T-helper 2 cell treated with Interferon-gamma antibody and Interleukin-4, amounts not matched to agents 5 μg/mL and 100 μg/mL, for 36 hours (primary cell): ENCODE measurements around the gene BTF3.
A peak's percentile ranks its signal among the peaks of the same experiment; 100 is the strongest.
"Not testable (repeated sequence)": the region's sequence is repeated elsewhere in the genome, so short reads cannot be mapped to it uniquely, and the experiment has no call there.

Source experiments
- DNase-seq: peaks from one replicate; pipeline ENCODE4 v3.0.0; 2021; ENCODE audit warnings: low spot score
- H3K27ac Mint-ChIP-seq: one replicate; pipeline ENCODE4 v1.8.0; 2021; ENCODE audit warnings: mild to moderate bottlenecking, mixed read lengths
- H3K27me3 Mint-ChIP-seq: one replicate; pipeline ENCODE4 v1.8.0; 2021; ENCODE audit warnings: low read depth, mixed read lengths
- H3K36me3 Mint-ChIP-seq: one replicate; pipeline ENCODE4 v1.8.0; 2021; ENCODE audit warnings: low read depth, mixed read lengths
- H3K4me1 Mint-ChIP-seq: one replicate; pipeline ENCODE4 v1.8.0; 2021; ENCODE audit warnings: low read depth, mixed read lengths
- H3K4me3 Mint-ChIP-seq: one replicate; pipeline ENCODE4 v1.8.0; 2022; ENCODE audit warnings: mild to moderate bottlenecking, moderate library complexity, mixed read lengths
- H3K9me3 Mint-ChIP-seq: one replicate; pipeline ENCODE4 v1.8.0; 2021; ENCODE audit warnings: mixed read lengths

BTF3 gene

GRCh38 chr5:73493421-73493820 is 4.8 kb upstream of the BTF3 start:
- H3K4me3 Mint-ChIP-seq = no peak overlapping the region
- peaks cover 6% of the 10 kb centered on the region for H3K4me1 Mint-ChIP-seq
- no peak overlapping the region for H3K27ac Mint-ChIP-seq
- H3K36me3 Mint-ChIP-seq = peaks cover 2% of the 10 kb centered on the region
- no peak for DNase-seq
- H3K9me3 Mint-ChIP-seq = no peaks in the 10 kb centered on the region
- H3K27me3 Mint-ChIP-seq = peaks cover 33% of the 10 kb centered on the region

DNA sequence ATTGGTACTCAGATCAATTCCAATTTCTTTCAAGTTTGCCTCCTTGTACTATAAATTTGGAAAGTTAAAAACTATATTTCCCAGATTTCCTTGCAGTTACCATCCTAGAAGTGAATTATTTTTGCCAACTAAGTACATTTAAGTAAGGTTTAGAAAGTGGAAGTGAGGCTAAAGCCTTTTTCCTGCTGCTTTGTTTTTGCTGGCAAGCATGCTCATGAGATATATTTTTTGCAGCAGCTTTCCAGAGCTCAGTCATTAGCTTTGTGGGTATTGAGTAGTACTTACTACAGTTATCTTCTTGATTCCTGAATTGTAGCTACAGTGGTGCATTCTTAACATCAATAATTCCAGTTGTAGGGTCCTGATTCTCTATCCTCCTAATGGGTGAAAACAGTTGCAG is 3.5 kb upstream of the BTF3 start:
- no peak for DNase-seq
- Mint-ChIP-seq H3K27ac (no peak overlapping the region), H3K36me3 (peaks cover 10% of the 10 kb centered on the region), H3K4me3 (no peak overlapping the region), H3K27me3 (peaks cover 28% of the 10 kb centered on the region), H3K9me3 (no peaks in the 10 kb centered on the region), H3K4me1 (peaks cover 13% of the 10 kb centered on the region)

DNA sequence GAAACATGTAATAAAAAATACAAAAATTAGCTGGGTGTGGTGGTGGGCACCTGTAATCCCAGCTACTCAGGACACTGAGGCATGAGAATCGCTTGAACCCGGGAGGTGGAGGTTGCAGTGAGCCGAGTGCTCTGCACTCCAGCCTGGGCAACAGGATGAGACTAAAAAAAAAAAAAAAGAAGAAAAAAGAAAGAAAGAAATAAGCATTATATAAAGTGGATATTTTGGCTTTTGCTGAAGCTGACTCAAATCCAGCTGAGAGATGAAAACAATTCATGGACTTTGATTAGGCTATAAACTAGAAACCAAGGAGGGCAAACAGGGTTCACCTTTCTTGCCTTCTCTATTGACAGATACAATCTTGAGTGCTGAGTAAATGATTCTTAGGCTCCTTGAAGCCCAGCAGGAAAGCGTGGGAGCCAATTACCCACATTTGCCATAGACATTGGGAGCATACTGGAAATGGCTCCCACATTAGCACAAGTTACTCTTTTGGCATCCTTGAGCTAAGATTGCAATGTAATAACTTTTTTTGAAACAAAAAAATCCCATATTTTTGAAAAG is 2.4 kb upstream of the BTF3 start:
- DNase-seq = no peak
- H3K9me3 Mint-ChIP-seq = no peaks in the 10 kb centered on the region
- no peak overlapping the region for H3K4me3 Mint-ChIP-seq
- peaks cover 20% of the 10 kb centered on the region for H3K36me3 Mint-ChIP-seq
- H3K27me3 Mint-ChIP-seq = peaks cover 28% of the 10 kb centered on the region
- H3K4me1 Mint-ChIP-seq = peaks cover 19% of the 10 kb centered on the region
- H3K27ac Mint-ChIP-seq = no peak overlapping the region

DNA sequence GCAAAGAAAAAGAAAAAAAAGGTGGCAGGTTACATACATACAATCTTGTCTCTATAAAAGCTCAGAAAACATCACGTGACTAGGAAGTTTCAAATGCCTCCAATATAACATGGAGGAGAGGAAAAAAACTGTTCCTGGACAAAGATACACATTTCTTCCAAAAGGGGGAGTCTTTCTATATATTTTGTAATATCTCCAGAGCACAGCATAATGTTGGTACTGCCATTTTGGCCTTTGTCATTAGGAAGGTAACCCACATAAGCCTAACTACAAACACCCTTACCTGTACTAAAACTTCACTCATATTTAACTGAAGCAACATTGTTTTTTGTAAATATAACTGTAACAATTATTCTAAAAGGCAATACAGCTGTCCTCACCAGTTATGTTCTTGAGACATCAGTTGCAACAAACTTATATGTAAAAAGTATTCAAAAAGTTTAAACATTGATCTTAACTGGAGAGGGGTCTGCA is 1.2 kb upstream of the BTF3 start:
- H3K27me3 Mint-ChIP-seq = peaks cover 22% of the 10 kb centered on the region
- H3K9me3 Mint-ChIP-seq = no peaks in the 10 kb centered on the region
- peak overlapping the region; percentile 99 for H3K4me3 Mint-ChIP-seq
- no peak overlapping the region for H3K27ac Mint-ChIP-seq
- no peak for DNase-seq
- H3K4me1 Mint-ChIP-seq = peaks cover 26% of the 10 kb centered on the region
- peaks cover 27% of the 10 kb centered on the region for H3K36me3 Mint-ChIP-seq

DNA sequence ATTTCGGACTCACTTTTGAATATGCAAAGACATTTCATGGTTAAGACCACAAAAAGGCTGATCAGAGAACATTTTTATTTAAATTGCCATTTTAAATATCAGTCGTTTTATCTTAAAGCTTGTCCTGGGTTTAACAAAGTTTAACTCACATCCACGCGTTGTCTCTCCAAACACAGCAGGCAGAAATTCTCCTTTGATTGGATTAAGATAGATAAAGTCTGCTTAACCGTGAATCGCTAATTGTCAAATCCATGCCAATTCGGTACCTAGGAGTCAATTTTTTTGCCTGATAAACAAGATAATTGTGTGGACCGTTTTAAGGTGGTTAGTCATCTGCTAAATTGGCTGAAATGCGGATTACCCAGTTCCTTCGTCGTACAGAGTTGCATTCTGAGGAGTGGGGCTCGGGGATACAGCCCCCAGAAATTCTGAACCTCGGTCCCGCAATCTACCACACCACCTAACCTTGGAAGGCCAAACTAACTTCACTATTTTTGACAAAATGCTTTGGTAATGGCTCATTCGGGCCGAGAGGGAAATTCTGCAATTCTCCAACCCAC is 665 bp upstream of the BTF3 start:
- Mint-ChIP-seq H3K9me3 (no peaks in the 10 kb centered on the region), H3K36me3 (peaks cover 32% of the 10 kb centered on the region)

GRCh38 chr5:73499187-73499586 is 945 bp downstream of the BTF3 start:
- Mint-ChIP-seq H3K9me3 (no peaks in the 10 kb centered on the region), H3K4me1 (peaks cover 31% of the 10 kb centered on the region), H3K4me3 (peak overlapping the region; percentile 99), H3K27ac (peak overlapping the region; percentile 100), H3K27me3 (peaks cover 8% of the 10 kb centered on the region), H3K36me3 (peaks cover 45% of the 10 kb centered on the region)
- DNase-seq = no peak

More for the DNA sequence above, 665 bp upstream of the BTF3 start:
- H3K27me3 Mint-ChIP-seq = peaks cover 20% of the 10 kb centered on the region
- H3K4me1 Mint-ChIP-seq = peaks cover 31% of the 10 kb centered on the region
- DNase-seq = no peak
- peak overlapping the region; percentile 99 for H3K4me3 Mint-ChIP-seq
- H3K27ac Mint-ChIP-seq = peak overlapping the region; percentile 100

DNA sequence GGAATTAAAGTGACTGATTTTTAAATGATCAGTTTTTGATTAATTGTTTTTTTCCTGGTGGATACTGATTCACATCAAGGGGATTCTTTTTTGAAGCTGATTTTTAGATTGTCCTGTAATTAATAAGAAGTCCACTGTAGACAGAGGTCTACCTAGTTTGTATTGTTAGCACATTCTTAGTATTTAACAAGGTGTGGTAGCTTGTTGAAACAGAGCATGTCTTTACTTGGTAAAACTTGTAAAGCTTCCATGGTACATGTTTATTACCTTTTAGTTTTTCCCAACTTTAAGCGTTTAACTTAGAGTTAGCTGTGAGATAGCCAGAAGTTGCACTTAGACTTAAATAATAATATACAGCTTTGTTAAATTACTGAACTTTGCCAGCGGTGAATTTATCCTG is 1.5 kb downstream of the BTF3 start:
- Mint-ChIP-seq H3K4me1 (peaks cover 31% of the 10 kb centered on the region), H3K36me3 (peaks cover 51% of the 10 kb centered on the region), H3K27me3 (peaks cover 6% of the 10 kb centered on the region), H3K9me3 (no peaks in the 10 kb centered on the region), H3K4me3 (peak overlapping the region; percentile 99), H3K27ac (peak overlapping the region; percentile 100)
- DNase-seq = no peak

DNA sequence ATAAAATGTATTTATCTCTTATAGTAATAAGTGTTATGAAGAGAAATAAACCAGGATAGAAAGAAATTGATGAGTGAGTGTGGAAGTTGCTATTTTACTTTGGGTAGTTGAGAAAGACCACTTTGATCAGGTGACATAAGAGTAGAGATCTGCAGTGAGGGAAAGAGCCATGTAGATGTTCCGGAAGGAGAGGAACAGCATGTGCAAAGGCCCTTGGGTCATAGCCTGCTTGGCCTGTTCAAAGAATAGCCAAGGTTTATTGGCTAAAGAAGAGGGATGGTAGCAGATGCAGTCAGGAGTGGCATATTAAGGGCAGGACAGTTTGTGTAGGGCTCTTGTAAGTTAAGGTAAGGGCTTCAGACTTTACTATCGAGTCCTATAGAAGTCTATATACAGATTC is 3.2 kb downstream of the BTF3 start:
- Mint-ChIP-seq H3K27ac (no peak overlapping the region), H3K4me1 (peaks cover 31% of the 10 kb centered on the region), H3K36me3 (peaks cover 60% of the 10 kb centered on the region), H3K4me3 (peak overlapping the region; percentile 3), H3K9me3 (no peaks in the 10 kb centered on the region), H3K27me3 (no peaks in the 10 kb centered on the region)
- no peak for DNase-seq

GRCh38 chr5:73506459-73506955 is 8.3 kb downstream of the BTF3 start:
- Mint-ChIP-seq H3K27ac (no peak overlapping the region), H3K9me3 (no peaks in the 10 kb centered on the region), H3K4me1 (peaks cover 6% of the 10 kb centered on the region), H3K27me3 (no peaks in the 10 kb centered on the region), H3K4me3 (no peak overlapping the region), H3K36me3 (peaks cover 34% of the 10 kb centered on the region)
- DNase-seq = no peak

GRCh38 chr5:73507062-73507461 is 8.8 kb downstream of the BTF3 start:
- Mint-ChIP-seq H3K27ac (no peak overlapping the region), H3K27me3 (no peaks in the 10 kb centered on the region), H3K4me3 (no peak overlapping the region), H3K4me1 (peaks cover 5% of the 10 kb centered on the region), H3K9me3 (no peaks in the 10 kb centered on the region), H3K36me3 (peaks cover 33% of the 10 kb centered on the region)
- DNase-seq = no peak

- not testable (repeated sequence) for H3K27me3 Mint-ChIP-seq, DNase-seq, H3K4me1 Mint-ChIP-seq, H3K27ac Mint-ChIP-seq, H3K9me3 Mint-ChIP-seq, H3K4me3 Mint-ChIP-seq
- H3K36me3 Mint-ChIP-seq = peaks cover 19% of the 10 kb centered on the region
Measured at GRCh38 chr5:73508521-73508920, 10.3 kb downstream of the BTF3 start.

DNA sequence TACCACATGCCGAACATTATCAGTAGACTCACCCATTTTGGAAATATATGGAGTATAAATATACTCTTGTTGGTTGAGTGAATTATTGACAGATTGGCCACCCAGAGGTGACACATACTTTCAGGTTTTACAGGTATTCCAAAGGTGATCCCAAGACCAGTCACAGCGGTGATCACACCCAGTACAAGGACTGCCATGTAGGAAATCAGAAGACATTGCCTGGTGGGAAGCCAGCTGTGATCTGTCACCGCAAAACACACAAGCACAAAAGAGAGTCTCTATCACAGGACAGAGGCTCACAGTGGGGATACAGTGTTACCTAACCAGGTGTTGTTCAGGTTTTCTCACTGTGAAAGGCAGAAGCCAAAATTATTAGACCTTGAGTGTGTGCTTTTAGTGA is 15.8 kb downstream of the BTF3 start:
- Mint-ChIP-seq H3K9me3 (no peaks in the 10 kb centered on the region), H3K27ac (no peak overlapping the region), H3K4me3 (no peak overlapping the region), H3K36me3 (no peaks in the 10 kb centered on the region), H3K4me1 (no peaks in the 10 kb centered on the region), H3K27me3 (no peaks in the 10 kb centered on the region)
- no peak for DNase-seq

DNA sequence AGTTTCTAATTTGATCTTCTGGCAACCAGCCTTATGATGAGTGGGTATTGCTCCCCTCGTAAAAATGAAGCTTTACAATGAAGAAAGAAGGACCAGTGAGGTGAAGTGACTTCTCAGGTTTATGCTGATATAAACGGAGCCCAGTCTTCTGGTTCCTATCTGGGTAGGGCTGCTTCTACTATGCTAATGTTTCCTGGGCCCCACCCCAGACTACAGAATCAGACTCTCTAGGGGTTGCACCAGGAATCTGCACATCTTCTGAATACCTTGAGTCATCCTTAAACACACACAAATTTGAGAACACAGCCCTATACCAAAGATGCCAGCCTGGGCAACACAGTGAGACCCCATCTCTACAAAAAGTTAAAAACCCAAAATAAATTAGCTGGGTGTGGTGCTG is 16.2 kb downstream of the BTF3 start:
- Mint-ChIP-seq H3K27ac (no peak overlapping the region), H3K36me3 (no peaks in the 10 kb centered on the region), H3K4me1 (peaks cover 2% of the 10 kb centered on the region)

DNA sequence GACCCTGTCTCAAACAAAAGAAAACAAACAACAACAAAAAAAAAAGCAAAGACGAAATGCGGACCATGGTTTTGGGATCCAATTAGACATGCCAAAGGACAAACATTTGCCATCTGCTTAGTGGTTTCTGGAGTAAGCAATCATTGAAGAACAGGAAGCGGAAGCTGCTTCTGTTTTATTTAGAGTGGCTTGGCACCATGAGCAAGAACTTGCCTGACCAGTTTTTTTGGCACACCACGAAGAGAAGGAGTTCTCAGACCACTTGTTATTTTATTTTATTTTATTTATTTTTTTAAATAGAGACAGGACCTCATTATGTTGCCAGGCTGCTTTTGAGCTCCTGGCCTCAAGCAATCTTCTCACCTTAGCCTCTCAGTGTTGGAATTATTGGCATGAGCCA is 17.0 kb downstream of the BTF3 start:
- H3K4me3 Mint-ChIP-seq = no peak overlapping the region
- no peaks in the 10 kb centered on the region for H3K36me3 Mint-ChIP-seq
- no peak overlapping the region for H3K27ac Mint-ChIP-seq
- H3K4me1 Mint-ChIP-seq = peaks cover 7% of the 10 kb centered on the region
- no peaks in the 10 kb centered on the region for H3K9me3 Mint-ChIP-seq
- DNase-seq = no peak
- no peaks in the 10 kb centered on the region for H3K27me3 Mint-ChIP-seq

More for the DNA sequence above, 16.2 kb downstream of the BTF3 start:
- DNase-seq = no peak
- H3K9me3 Mint-ChIP-seq = no peaks in the 10 kb centered on the region
- no peak overlapping the region for H3K4me3 Mint-ChIP-seq
- H3K27me3 Mint-ChIP-seq = no peaks in the 10 kb centered on the region
